IMR-90 (cell line): Measurements from ENCODE around the gene BOLL.

Source experiments
- BHLHE40 ChIP-seq: fragments of 150-350 bp; IDR thresholded peaks from 2 replicates; pipeline ENCODE4 v1.6.1; 2016; ENCODE audit warnings: mild to moderate bottlenecking, low read depth, low read length
- CEBPB ChIP-seq: IDR thresholded peaks from 2 replicates; pipeline ENCODE4 v1.6.1; 2012; ENCODE audit warnings: low read depth, low read length, improper control_type of control experiment
- FOS ChIP-seq: fragments of 150-350 bp; IDR thresholded peaks from 2 replicates; pipeline ENCODE4 v1.6.1; 2016; ENCODE audit warnings: low read depth, low read length
- MAFK ChIP-seq: IDR thresholded peaks from 2 replicates; pipeline ENCODE4 v1.6.1; 2012; ENCODE audit warnings: low read depth, low read length, improper control_type of control experiment
- MXI1 ChIP-seq: IDR thresholded peaks from 2 replicates; pipeline ENCODE4 v1.6.1; 2012; ENCODE audit warnings: low read depth, mild to moderate bottlenecking, low read length, moderate library complexity, borderline replicate concordance
- POLR2A ChIP-seq: IDR thresholded peaks from 2 replicates; pipeline ENCODE4 v1.6.1; 2012; ENCODE audit warnings: mild to moderate bottlenecking, low read depth, low read length
- RAD21 ChIP-seq: IDR thresholded peaks from 2 replicates; pipeline ENCODE4 v1.6.1; 2012; ENCODE audit warnings: low read length, improper control_type of control experiment
- RCOR1 ChIP-seq: IDR thresholded peaks from 2 replicates; pipeline ENCODE4 v1.6.1; 2012; ENCODE audit warnings: mild to moderate bottlenecking, low read length, improper control_type of control experiment; ENCODE audit not compliant: insufficient replicate concordance
- RFX5 ChIP-seq: IDR thresholded peaks from 2 replicates; pipeline ENCODE4 v1.8.0; 2012; ENCODE audit warnings: low read depth, mild to moderate bottlenecking, low read length, moderate library complexity
- SMC3 ChIP-seq: fragments of 150-350 bp; IDR thresholded peaks from 2 replicates; pipeline ENCODE4 v1.6.1; 2016; ENCODE audit warnings: low read depth, mild to moderate bottlenecking, antibody characterized with exemption, low read length, moderate library complexity
- TF ChIP-seq, protein P1 (sequence below): conservative IDR thresholded peaks from 2 replicates; pipeline ENCODE4 v1.5.1; 2012; ENCODE audit warnings: mild to moderate bottlenecking, low read depth, low read length, improper control_type of control experiment
- TF ChIP-seq, protein P2 (sequence below): fragments of 150-350 bp; IDR thresholded peaks from 2 replicates; pipeline ENCODE4 v1.6.1; 2017; ENCODE audit warnings: mild to moderate bottlenecking, antibody characterized with exemption, low read length, low read depth
- TF ChIP-seq, protein P3 (sequence below): fragments of 150-350 bp; IDR thresholded peaks from 2 replicates; pipeline ENCODE4 v1.6.1; 2016; ENCODE audit warnings: low read depth, mild to moderate bottlenecking, low read length, moderate library complexity, borderline replicate concordance

DNA sequence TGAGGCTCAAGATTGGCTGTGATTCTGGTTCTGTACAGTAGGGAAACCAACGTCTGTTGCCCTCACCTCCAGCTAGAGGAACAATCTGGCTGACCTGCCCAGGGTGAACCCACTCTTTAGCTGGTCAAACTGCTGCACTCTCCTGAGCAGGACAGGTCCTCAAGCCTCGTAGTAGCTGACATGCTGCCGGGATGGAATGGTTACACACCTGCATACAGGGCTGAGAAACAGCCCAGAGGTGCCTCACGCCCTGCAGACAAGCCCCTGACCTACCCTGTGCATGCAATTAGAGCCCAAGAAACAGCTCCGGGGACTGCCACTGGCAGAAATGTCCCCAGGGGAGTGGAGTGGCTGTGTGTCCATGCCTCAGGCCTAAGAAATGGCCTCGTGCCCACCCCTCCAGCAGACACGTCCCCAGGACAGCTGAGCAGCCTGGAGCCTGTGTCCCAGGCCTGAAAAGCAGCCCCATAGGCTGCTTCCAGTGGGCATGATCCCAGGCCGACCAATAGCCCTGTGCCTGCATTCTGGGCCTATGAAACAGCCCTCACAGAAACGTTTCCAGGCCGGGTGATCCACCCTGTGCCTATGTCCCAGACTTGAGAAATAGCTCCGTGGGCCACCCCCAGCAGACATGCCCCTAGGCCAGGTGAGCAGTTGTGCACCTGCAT, 25.4 kb downstream of the BOLL start:
- TF ChIP-seq POLR2A (no peak), FOS (no peak), MAFK (no peak), BHLHE40 (no peak), SMC3 (no peak), RFX5 (no peak), MXI1 (no peak), RCOR1 (no peak), RAD21 (no peak), CEBPB (no peak)
- TF ChIP-seq, protein P1, sequence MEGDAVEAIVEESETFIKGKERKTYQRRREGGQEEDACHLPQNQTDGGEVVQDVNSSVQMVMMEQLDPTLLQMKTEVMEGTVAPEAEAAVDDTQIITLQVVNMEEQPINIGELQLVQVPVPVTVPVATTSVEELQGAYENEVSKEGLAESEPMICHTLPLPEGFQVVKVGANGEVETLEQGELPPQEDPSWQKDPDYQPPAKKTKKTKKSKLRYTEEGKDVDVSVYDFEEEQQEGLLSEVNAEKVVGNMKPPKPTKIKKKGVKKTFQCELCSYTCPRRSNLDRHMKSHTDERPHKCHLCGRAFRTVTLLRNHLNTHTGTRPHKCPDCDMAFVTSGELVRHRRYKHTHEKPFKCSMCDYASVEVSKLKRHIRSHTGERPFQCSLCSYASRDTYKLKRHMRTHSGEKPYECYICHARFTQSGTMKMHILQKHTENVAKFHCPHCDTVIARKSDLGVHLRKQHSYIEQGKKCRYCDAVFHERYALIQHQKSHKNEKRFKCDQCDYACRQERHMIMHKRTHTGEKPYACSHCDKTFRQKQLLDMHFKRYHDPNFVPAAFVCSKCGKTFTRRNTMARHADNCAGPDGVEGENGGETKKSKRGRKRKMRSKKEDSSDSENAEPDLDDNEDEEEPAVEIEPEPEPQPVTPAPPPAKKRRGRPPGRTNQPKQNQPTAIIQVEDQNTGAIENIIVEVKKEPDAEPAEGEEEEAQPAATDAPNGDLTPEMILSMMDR, result no peak
- TF ChIP-seq, protein P2, sequence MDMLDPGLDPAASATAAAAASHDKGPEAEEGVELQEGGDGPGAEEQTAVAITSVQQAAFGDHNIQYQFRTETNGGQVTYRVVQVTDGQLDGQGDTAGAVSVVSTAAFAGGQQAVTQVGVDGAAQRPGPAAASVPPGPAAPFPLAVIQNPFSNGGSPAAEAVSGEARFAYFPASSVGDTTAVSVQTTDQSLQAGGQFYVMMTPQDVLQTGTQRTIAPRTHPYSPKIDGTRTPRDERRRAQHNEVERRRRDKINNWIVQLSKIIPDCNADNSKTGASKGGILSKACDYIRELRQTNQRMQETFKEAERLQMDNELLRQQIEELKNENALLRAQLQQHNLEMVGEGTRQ, result no peak
- TF ChIP-seq, protein P3, sequence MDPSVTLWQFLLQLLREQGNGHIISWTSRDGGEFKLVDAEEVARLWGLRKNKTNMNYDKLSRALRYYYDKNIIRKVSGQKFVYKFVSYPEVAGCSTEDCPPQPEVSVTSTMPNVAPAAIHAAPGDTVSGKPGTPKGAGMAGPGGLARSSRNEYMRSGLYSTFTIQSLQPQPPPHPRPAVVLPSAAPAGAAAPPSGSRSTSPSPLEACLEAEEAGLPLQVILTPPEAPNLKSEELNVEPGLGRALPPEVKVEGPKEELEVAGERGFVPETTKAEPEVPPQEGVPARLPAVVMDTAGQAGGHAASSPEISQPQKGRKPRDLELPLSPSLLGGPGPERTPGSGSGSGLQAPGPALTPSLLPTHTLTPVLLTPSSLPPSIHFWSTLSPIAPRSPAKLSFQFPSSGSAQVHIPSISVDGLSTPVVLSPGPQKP, result no peak
